Stimulated activated CD4-positive, alpha-beta T cell treated with anti-CD3 and anti-CD28 coated beads, Interleukin-1b, Interleukin-23, amount 100 ng/mL, for 48 hours (primary cell): ENCODE measurements around the gene CORO2A.
A peak's percentile ranks its signal among the peaks of the same experiment; 100 is the strongest.
"Not testable (repeated sequence)": the region's sequence is repeated elsewhere in the genome, so short reads cannot be mapped to it uniquely, and the experiment has no call there.

Experiments used
- DNase-seq: peaks from one replicate; pipeline ENCODE4 v3.0.0-alpha.2; 2020

CORO2A gene

GRCh38 chr9:98078895-98079294 lies 113.5 kb downstream of the CORO2A start:
- no peak for DNase-seq

DNA sequence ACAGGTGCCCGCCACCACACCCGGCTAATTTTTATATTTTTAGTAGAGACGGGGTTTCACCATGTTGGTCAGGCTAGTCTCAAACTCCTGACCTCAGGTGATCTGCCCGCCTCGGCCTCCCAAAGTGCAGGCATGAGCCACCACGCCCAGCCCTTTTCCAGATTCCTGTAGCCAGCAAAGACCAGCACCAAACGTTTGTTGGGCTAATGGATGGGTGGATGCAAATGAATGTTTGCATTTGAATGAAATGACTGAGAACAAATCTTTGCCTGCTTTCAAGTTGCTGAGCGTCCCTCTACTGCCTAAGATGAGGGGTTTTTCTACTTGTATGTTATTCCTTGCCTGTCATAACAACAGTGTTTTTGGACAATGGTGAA lies 115.9 kb downstream of the CORO2A start:
- DNase-seq, result not testable (repeated sequence)

DNA sequence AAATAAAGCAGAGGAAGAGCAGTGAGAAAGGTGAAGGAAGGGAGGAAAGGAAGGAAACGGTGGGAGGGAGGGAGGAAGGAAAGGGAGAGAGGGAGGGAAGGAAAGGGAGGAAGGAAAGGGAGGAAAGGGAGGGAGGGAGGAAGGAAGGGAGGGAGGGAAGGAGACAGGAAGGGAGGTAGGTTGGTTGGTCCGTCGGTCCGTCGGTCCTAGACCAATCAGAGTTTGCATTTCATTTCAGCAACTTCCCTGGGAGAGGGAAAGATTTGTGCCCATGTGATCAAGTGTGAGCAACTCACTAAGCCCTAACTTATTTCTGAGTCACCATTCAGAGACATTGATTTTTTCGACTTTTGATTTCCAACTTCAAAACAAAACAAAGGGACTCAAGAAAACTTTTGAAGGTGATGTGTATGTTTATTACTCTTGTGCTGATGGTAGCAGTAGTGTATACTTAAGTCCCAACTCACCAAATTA lies 117.1 kb downstream of the CORO2A start:
- no peak for DNase-seq

GRCh38 chr9:98074115-98074990 lies 118.1 kb downstream of the CORO2A start:
- peak; percentile 60 for DNase-seq

DNA sequence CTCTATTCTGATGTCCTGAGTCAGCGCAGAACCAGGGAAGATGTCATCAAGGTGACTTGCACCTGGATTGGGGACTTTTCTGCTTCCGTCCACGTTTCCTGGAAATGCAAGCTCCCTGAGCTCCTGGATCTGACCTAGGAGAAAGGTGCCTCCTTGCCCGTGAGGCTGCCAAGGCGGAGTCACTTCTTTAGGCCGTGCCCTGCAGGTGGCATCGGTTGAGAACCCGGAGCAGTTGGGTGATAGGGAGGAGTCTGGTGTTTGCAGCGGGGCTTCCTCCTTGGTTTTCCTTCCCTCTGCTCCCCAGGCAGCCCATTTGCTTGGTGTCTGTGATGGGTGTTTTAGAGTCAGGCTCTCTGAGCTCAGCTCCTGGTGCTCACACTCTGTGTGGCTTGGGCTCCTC lies 120.7 kb downstream of the CORO2A start:
- DNase-seq, result no peak
